GM21825 (cell line): ENCODE data around the gene CAPN2.

Source experiments
- ATAC-seq: cut with Tn5 transposase; IDR thresholded peaks from one replicate; pipeline ENCODE4 v1.9.1; 2021; ENCODE audit warnings: mild to moderate bottlenecking, moderate library complexity; ENCODE audit not compliant: unreplicated experiment

CAPN2 gene

DNA sequence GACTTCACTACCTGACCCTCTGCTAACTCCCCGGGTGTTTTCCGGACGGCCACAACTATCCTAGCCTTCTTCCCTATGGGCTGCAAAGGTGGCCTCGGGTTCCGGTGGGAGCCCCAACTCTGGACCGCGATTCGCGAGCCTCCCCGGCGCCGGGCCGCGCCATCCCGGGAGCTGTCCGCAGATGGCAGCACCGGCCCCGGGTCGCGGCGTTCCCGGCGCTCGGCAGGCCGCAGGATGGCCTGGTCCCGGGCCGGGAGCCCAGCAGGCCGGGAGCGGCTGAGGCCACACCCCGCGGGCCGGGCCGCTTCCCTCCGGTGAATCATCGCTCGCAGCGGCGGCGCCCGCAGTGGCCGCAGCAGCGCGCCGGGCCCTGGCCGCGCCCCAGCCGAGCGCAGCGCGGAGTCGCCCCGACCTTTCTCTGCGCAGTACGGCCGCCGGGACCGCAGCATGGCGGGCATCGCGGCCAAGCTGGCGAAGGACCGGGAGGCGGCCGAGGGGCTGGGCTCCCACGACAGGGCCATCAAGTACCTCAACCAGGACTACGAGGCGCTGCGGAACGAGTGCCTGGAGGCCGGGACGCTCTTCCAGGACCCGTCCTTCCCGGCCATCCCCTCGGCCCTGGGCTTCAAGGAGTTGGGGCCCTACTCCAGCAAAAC, at the start of gene CAPN2:
Gene CAPN2, plus strand, starts transcription at position 346 of the 656 bp plus-strand sequence. Its CDS starts 102 bp downstream, at position 448.
- ATAC-seq: peak; percentile 74

DNA sequence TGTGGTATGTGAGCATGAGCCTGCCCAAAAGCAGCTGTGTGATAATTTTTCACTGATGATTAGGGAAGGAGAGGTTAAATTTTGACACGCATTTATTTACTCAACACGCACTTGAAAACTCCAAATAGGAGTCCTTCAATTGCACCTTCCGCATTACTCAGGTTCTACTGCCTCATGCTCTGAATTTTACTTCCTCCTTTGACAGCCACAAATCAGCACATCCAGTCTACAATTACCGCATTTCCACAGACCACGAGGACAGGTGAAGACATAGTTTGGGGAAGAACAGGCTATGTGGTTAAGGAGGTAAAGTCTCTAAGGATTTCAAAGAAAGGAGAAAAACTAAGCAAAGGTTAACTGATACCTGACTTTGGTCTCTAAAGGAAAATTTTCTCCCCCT, 49.4 kb upstream of the CAPN2 start:
- ATAC-seq: no peak

DNA sequence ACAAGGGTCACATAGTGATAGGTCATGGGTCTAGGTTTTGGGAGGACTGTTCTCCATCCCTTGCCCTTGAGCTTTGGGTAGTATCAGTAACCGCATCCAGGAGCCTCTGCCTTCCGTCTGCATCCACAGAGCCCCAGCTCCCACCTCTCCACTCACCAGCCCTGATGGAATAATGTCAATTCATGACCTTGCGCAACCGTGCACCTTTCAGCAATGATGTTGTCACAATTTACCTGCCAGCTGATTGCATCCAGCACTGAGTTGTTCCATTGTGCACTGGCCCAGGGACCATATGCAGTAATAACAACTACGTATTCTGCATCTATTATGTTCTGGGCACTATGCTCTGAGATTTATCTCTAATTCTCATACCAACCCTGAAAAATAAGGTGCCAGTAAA, 48.2 kb upstream of the CAPN2 start:
- no peak for ATAC-seq

DNA sequence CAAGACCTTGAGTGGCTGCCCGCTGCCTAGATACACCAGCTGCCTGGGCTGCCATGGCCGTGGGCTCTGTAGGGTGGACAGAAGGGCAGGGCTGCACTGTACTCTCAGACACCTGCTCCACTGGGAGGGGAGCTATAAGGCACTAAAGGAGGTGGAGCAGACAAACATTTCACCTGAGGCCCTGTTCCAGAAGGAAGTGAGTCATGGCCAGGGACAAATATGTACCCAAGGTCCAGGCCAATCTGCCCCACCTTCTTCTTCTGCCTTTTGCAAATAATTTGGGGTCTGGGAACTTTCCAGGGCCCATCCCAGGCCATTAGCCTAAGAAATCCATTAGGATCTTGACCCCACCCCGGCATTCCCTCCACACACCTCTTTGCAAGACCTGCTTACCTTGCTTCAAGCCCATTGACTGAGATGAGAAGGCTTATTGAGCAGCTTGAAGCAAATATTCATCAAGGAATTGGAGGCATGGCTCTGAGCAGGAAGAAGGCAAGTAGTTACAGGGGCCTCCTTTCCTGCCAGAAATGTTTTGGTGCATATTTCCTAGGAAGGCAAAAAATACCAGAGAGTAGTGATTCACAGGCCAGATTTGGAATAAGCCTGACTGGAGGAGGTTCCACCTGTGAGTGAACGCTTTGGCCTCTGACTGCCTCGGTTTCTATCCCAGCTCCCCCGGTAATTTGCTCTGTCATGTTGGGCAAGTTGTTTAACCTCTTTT, 46.6 kb upstream of the CAPN2 start, which contains the start of gene CAPN8:
Gene CAPN8, minus strand, starts transcription at position 110 of the 721 bp plus-strand sequence. Its CDS starts 55 bp downstream, at position 55.
- no peak for ATAC-seq

DNA sequence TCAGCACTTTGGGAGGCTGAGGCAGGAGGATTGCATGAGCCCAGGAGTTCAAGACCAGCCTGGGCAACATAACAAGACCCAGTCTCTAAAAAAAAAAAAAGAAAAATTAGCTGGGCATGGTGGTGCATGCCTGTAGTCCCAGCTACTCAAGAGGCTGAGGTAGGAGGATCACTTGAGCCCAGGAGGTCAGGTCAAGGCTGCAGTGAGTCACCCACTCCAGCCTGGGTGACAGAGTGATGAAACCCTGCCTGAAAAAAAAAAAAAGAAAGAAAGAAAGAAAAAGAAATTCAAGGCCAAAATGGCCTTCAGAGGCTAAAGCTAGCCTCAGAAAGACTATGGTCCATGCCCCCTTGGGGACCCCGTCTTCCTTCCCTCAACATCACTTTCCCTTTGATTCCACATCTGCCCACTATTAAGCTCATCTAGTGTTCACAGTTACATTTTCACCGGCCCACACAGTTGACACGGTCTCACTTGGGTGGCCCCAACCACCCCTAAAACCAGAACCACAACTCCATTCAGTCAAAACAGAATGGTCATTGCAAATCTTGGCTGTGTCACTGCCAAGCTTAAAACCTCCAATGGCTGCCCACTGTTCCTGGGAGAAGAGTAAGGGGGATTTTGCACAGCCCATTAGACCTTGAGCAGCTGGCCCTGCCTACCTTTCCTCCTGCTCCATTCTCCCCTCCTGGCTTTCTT, 44.7 kb upstream of the CAPN2 start:
- no peak for ATAC-seq

DNA sequence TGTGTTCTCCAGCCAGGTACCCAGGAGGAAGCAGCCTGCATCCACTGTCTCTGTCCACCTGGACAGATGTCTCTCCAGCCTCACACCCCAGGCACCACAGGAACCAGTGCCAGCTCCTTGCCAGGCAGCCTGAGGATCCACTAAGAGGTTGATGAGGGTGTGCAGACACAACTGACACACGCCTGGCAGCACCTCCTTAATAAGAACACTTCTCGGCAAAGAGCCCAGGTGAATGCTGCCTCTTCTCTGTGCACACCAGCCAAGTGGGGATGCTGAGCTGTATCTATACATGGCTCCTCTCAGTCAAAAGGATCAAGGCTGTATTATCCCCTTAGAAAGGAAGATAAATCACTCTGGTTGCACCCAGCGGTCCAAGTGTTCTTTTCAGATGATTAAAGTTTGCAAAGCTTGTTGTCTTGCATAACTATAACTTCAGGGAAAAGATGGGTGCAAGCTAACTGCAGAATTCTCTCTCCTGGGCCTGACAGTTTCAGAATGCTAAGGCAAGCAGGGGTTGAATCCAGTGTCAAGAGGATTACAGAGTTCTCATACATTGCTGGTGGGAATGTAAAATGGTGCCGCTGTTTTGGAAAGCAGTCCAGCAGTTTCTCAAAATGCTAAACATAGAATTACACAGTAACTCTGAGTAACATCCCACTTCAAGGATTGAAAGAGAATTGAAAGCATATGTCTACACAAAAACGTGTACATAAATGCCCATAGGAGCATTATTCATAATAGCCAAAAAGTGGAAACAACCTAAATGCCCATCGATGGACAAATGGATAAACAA, 43.1 kb upstream of the CAPN2 start:
- ATAC-seq: no peak

DNA sequence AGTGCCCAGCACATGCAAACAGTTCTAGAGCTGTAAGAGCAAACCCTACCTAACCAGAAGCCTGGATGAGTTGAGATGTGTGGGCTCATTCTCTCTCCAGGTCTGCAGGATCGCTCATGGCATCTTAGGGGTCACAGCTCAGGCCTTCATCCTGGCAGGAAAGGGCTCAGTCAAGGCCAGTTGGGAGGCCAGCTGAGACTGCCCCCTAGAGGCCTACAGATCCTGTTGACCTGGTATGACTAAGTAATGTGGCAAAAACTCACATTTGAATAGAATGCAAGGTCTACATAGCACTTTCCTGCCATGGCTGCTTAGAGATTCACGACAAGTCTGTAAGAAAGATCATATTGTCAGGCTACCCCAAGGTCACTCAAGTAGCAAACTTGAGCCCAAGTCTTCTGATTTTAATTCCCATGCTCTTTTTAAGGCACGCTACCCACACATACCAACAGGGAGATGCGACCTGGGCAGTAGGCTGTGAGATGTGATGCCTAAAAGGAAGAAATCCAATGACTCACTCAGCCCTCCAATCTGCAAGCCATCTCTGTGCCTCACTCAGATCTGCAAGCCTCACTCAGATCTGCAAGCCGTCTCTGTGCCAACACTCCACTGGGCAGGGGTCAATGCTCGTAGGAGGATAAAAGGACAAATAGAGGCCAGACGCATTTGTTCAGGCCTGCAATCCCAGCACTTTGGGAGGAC, 41.7 kb upstream of the CAPN2 start:
- no peak for ATAC-seq

DNA sequence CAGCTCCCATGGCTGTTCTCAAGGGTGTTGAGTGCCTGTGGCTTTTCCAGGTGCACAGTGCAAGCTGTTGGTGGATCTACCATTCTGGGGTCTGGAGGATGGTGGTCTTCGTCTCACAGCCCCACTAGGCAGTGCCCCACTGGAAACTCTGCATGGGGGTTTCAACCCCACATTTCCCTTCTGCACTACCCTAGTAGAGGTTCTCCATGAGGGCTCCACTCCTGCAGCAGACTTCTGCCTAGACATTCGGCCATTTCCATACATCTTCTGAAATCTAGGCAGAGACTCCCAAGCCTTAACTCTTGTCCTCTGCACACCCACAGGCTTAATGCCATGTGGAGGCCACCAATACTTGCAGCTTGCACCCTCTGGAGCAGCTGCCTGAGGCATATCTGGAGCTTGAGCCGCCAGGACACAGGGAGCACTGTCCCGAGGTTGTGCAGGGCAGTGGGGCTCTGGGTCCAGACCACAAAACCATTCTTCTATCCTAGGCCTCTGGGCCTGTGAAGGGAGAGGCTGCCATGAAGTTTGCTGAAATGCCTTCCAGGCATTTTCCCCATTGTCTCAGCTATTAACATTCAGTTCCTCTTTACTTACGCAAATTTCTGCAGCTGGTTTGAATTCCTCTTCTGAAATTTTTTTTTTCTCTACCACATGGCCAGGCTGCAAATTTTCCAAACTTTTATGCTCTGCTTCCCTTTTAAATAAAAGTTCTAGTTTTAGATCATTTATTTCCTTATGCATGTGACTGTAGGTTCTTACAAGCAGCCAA, 38.0 kb upstream of the CAPN2 start:
- ATAC-seq: no peak

DNA sequence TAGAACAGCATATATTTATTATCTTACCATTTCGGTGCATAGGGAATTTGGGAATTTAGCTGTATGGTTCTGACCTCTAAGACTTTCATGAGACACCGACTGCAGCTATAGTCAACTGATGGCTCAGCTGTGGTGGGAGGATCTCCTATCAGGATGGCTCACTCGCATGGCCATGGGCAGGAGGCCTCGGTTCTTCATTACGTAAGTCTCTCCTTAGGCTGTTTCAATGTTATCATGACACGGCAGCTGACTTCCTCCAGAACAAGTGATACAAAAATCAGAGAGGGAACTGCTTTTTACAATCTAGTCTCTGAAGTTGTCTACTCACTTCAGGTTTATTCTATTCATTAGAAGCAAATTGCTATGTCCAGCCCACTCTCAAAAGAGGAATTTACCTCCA, 33.5 kb upstream of the CAPN2 start:
- ATAC-seq: no peak

DNA sequence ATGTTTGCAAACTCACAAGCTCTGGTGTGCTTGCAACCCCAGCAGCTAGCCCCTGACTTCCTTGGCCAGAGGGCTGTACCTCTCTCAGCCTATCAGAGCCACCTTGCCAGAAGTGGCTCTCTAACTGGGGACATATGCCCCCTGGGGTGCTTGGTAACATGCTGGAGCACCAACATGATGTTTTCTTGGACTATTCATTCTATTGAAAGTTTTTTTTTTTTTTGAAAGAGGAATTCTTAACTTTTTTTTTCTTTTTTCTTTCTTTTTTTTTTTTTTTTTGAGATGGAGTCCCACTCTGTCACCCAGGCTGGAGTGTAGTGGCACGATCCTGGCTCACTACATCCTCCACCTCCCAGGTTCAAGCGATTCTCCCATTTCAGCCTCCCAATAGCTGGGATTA, 32.2 kb upstream of the CAPN2 start:
- ATAC-seq: no peak

DNA sequence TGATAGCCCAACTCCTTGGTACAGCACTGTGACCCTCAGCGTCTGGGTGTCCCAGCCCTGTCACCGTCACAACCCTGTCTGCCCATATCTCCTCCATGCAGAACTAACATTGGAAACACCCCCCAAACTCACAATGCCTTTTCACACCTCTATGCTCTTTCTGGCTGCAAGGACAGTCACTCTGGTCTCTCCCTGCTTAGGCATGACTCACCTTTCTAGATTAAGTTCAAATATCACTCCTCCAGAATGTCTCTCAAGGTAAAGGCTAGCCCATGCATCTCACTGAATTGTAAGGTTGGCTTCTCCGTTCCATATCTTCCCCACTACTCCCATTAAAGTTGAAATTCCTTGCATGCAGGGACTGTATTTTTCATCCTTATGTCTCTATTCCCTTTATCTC, 29.8 kb upstream of the CAPN2 start:
- ATAC-seq: no peak

DNA sequence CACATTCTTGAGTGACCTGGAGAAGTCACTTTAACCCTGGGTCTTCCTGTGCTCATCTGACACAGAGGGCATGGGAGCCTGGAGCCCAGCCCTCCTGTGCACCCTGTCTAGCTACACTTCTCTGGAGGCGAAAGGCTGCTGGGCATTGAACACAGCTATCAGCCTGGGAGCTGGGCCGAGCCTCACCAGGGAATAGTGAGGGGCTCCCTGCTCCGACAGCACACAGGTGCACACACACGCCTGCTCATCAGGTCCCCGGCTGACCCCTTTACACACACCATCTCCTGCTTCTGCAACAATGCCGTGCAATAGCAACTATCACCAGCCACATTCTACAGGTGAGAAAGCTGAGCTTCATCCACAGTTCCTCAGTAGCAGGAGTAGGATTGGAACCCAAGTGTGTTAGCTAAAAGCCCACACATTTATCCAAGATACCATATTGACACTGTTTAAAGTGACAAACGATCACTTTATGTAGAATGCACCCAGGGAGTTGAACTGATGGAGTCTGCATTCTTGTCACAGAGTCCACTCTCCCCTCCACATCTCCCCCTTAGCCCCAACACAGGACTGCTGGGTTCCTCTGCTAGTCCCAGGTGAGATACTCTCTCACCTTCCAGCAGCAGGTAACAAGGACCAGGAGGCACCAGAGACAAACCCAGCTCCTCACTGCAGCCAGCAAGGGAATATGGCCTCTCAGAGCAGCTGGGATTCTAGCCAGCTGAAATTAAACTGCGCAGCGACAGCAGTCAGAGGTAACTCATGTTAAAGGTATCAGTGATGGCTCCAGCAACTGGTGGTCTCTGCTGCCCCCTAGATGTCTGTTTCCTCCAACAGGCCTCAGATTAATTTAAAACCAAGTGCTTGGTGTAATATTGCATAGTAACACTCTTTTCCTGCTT, 28.5 kb upstream of the CAPN2 start:
- ATAC-seq: no peak

DNA sequence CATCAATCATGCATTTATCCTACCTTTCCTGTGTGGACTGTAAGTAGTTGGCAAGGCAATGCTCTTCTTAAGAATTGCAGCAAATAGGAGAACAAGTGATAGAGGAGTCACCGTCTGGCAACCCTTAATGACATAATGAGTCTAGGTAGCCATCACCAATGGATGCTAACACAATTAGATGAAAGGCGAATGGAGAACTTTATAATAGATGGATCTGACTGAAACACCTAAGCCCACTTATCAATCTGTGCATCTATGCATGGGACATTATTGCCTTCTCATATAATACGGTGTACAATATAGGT, 27.9 kb upstream of the CAPN2 start:
- ATAC-seq: no peak

DNA sequence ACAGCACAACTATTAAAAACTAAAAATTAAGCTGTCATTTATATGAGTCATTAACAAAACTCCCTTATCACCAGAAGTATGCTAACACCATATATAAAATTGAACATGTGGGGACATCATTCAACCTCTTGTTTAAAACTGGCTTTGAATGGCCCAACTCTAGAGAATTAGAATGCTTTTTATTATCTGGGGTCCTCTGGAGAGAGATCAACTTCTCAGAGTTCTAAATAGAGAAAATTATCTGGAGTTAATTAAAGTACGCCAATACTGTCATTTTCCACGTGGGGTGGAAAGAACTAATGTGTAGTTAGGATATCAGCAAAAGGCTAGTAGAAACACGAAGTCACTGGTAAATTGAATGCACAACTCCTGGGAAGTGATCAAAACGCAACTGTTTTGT, 21.2 kb upstream of the CAPN2 start:
- ATAC-seq: no peak

DNA sequence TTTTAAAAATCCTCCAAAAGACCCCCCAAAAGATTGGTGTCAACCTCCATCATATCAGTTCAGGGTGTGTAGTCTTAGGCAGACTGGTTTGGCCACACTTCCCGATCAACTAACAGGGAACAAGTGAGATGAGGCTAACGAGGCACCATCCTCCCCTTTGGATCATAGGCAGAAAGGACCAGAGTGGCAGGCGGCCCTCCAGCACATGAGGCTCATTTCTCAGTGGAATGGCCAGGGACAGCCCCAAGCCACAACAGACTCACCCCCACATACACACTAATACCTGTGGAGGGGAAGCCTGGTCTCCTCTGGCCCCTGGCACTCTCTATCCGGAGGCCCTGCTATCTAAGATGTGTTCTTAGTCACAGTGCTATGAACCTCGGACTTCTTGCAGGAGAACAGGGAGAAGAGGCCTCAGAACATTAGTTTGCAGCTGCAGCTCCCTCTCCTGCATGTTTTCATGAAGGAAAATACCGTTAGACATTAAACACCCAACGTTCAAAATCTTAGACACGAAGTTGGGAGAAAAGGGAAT, 17.3 kb upstream of the CAPN2 start:
- ATAC-seq: no peak

DNA sequence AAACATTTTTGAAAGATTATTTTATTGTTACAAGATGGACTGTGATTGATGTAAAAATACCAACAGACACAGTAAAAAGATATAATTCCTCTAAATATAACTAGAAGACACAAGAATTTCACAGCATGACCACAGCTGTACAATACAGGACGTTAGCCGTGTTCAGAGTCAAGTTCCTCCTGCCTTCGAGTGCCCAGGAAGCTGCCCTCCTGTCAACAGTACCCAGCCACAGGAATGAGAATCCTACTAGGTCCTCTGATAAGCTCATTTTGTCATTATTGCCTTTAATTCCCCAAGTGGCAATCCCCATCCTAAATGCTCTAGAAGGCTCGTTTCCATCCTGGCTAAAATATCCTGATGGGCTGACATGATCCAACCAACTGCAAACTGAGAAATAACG, 16.4 kb upstream of the CAPN2 start:
- no peak for ATAC-seq

DNA sequence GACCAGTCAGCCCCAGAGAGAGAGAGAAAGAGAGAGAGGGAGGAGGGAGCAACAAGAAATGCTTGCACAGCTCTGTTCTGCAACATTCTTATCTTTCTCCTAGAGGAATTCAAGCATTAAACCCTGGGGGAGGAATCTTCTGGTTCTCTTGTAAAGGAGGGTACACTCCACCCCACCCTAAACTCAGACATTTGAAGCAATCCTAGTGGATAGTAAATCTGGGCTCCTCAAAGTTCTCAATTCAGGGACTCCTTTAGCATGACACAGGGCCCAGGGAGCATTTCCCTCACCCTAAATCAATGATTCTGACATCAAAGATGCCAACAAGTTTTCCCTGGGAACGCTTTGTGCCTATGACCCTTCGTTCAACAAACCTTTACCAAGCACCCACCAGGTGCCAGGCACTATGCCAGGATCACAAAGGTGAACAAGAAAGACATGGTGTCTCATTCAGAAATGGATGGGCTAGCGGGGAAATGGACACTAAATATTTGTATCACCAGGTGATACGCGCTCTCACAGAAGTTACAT, 11.9 kb upstream of the CAPN2 start:
- no peak for ATAC-seq

DNA sequence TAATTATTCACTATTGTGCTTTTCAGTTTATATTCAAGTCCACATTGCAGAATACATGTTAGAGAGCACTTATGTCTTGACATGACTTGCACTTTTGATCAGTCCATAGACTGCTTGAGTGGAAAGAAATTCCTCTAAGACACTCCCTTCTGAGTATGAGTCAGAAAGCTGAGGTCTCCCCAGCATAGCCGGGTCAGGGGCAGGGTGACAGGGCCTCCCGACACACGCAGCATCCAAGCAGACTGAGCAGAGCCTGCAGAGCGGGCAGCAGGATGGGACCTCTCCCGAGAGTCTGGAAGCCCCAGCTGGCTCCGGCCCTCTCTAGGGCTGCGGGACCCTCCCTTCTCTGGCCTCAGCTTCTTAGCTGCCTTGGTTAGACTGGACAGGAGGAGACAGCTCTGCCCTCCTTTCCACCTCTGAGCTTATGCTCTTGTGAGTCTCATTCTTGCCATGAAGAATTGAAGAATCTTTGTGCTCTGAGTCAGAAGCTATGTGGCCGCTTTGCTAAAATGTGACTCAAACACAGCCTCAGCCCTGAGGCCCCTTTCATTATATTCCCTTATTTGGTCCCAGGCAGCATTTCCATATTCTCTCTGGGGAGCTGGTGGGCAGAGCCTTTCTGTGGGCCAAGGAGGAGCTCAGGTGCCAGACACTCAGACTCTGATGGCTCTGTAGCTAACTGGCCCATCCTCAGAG, 11.2 kb upstream of the CAPN2 start:
- no peak for ATAC-seq
